Cortex of kidney (tissue), 1 donor: ENCODE data around the gene FA2H.
"Not testable (repeated sequence)": the region's sequence is repeated elsewhere in the genome, so short reads cannot be mapped to it uniquely, and the experiment has no call there.

Source experiments
- DNase-seq: peaks from one replicate; lab custom pipeline; 2025; lab: John Stamatoyannopoulos, UW

The FA2H gene

DNA sequence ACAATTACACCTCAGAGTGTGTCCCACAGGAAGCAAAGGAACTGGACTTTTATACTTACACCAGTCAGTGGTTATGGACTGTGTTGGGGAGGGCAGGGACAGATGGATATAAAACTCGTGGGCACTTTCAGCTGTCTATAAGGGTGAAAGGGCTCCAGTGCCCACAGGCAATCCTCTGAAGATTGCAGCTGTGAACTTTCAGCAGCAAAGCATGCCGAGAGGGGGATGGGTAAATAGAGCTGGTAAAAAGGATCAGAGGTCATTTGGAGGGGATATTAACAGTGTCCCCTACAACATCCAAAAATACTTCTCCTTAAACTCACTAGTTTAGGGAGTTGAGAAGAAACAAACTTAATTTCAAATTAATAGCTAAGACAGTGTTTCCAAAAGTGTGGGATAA, 94.6 kb downstream of the FA2H start:
- DNase-seq = no peak

DNA sequence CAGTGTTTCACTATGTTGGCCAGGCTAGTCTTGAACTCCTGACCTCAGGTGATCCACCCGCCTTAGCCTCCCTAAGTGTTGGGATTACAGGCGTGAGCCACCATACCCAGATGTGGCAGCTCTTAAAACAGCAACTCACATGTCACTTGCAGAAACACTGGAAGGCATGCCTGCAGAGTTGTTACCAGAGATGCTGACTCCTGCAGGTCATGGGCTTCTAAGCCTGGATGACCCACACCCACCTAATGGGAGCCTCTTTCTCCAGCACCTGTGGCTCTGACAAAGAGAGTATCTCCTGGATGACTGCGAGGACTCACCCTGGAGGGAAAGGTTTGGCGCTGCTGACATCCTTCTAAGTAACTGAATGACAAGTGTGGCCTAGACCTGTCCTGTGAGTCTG, 96.8 kb downstream of the FA2H start:
- DNase-seq = no peak

DNA sequence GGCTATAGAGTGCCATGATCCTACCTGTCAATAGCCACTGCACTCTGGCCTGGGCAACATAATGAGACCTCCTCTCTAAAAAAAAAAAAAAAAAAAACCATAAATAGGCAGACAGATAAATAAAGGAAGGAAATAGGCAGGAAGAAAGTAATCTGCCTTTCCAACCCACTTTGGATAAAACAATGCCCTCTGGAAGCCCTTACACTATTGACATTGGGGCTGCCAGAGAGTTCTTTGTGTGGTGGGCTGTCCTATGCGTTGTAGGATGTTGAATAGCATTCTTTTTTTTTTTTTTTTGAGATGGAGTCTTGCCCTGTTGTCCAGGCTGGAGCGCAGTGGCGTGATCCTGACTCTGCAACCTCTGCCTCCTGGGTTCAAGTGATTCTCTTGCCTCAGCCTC, 100.7 kb downstream of the FA2H start:
- no peak for DNase-seq

DNA sequence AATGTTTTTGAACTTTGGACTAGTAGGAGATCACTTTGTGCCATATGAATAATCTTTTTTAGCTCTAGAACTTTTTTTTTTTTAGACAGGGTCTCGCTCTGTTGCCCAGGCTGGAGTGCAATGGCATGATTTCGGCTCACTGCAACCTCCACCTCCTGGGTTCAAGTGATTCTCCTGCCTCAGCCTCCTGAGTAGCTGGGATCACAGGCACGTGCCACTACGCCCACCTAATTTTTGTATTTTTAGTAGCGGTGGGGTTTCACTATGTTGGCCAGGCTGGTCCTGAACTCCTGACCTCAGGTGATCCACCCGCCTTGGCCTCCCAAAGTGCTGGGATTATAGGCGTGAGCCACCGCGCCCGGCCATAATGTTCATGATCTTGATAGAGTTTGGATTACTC, 105.7 kb downstream of the FA2H start:
- DNase-seq = not testable (repeated sequence)

DNA sequence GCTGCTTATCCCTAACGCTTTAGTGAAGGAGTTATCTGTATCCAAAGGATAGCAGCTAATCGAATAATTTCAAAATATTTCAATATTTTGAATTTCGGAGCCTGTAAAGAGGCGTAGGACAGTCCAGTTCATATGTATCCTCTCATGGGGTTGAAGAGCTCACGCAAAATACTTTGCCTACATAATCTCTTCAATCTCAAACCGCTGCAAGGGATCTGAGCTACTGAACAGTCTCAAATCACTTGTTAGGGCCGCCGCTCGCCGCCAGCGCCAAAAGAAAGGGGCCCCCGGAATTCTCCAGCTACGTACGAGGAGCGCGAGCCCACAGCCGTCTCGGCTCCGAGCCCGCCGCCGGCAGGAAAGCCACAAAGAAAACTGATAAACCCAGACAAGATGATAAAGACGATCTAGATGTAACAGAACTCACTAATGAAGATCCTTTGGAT, 107.3 kb downstream of the FA2H start:
- no peak for DNase-seq

DNA sequence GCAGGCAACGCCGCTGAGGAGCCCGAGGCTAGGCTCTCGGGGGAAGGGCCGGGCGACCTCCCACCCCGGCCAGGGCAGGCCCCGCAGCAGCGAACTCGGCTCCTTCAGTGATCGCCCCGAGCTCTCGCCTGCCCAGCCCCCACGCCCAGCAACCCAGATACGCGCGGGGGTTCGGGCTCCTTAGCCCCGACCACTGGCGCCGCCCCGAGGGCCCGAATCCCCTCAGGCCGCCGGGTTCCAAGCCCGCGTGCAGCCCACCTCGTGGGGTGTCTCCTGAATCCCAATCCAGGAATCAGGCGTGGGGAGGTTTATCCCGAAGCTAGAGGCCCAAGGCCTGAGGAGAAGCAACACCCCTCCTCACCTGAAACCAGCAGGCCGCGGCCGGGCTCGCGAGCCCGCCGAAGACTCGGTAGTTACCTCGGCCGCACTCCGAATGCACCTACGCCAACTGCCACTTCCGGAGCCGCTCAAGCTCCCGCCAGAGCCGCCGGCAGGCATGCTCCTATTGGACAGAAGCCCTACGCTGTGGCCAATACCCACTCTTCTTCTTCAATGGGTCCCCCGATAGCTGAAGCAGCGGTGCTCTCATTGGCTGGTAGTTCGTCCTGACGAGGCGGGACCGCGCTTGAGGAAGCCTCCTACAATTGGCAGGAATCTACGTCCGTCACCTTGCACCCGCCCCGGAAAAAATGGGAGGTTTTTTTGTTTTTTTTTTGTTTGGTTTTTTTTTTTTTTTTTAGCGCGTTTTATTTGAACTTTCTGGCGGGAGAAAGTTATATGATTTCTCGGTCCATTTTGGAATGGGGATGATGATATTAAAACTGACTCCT, 108.0 kb downstream of the FA2H start, which contains the start of gene RFWD3:
Gene RFWD3, minus strand, starts transcription at position 453 of the 830 bp plus-strand sequence. CDS start 5,428 bp downstream, outside the sequence.
- DNase-seq = no peak

DNA sequence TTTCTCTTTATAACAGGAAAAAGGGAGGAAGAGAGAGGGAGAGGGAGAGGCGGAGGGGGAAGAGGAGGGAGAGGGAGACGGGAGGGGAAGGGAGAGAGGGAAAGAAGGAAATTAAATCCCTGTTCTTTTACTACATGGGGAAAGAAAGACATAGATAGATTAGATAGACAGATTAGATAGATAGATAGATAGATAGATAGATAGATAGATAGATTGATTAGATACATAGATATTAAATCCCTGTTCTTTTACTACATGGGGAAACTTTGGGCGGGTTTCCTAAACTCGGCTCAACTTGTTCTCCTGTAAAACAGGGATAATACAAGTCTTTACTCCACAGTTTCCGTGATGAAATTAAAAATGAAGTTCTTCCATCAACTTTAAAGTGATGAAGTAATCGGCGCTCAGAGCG, 108.6 kb downstream of the FA2H start:
- DNase-seq = no peak
